Psoas muscle (tissue), 8 donors: ENCODE measurements around the gene PODN. TPM values are rescaled to one million over a fixed set of nuclear protein-coding genes. Genes with fewer than 3 reads are reported as not detected.

Source experiments
- ATAC-seq, 4 donors: fragments of 200-7000 bp; cut with Tn5 transposase; one replicate each; pipeline ENCODE4 v1.9.1; 2020; ENCODE audit warnings: moderate library complexity in 3 of 4, mild to moderate bottlenecking in 2 of 4
- DNase-seq, 2 donors: peaks; one replicate each; pipeline ENCODE4 v3.0.0-alpha.2; 2020
- H3K27ac ChIP-seq: fragments of 200-600 bp; one replicate; pipeline ENCODE4 v1.8.0; 2022
- H3K27me3 ChIP-seq, 3 donors: fragments of 200-600 bp in 1 of 3; one replicate each; pipeline versions ENCODE4 v1.6.1 to v1.8.0; 2013 to 2022; ENCODE audit warnings: low read length in 2 of 3, mild to moderate bottlenecking in 2 of 3, moderate library complexity in 1 of 3; ENCODE audit not compliant: insufficient read depth in 3 of 3
- H3K36me3 ChIP-seq, 2 donors: fragments of 200-600 bp in 1 of 2; one replicate each; pipeline versions ENCODE4 v1.6.1 to v1.8.0; 2013 to 2022; ENCODE audit warnings: low read depth in 1 of 2, mild to moderate bottlenecking in 1 of 2, moderate library complexity in 1 of 2; ENCODE audit not compliant: insufficient read depth in 1 of 2
- H3K4me1 ChIP-seq: fragments of 200-600 bp; one replicate; pipeline ENCODE4 v1.8.0; 2022
- H3K4me3 ChIP-seq: fragments of 200-600 bp; one replicate; pipeline ENCODE4 v1.8.0; 2022; ENCODE audit warnings: mild to moderate bottlenecking
- H3K9me3 ChIP-seq: fragments of 200-600 bp; one replicate; pipeline ENCODE4 v1.8.0; 2022
- CTCF ChIP-seq: fragments of 200-600 bp; IDR thresholded peaks from one replicate; pipeline ENCODE4 v1.8.0; 2022; ENCODE audit warnings: antibody characterized with exemption
- WGBS, 3 donors: extraction: QIAGEN DNeasy Blood & Tissue Kit; methylation state at CpG; one replicate each; pipeline versions ENCODE4 v1.1.6 to v1.1.7; 2013; 5-methylcytosine and 5-hydroxymethylcytosine counted together
- intact Hi-C, 2 donors: fragments of 100-400 bp; cut with DNase I; formaldehyde crosslinking; loops; one replicate each; pipeline versions ENCODE4 v1.11.0 to v1.14.2; 2022
- polyA plus RNA-seq, 3 donors: library from polyadenylated mRNA; stranded (reverse); fragments of 200-250 nt; gene quantifications; one replicate each; pipeline ENCODE4 v1.2.3, GENCODE V29; 2013
- total RNA-seq, 4 donors: library from RNA; stranded (reverse); fragmentation: NEBNext Ultra II Directional in 2 of 4; extraction: Animal tissue kit (Norgen Biotek cat#: 25700) in 2 of 4; gene quantifications; one replicate each; pipeline versions ENCODE4 v1.2.1 to v1.2.4, GENCODE V29; 2021 to 2023
- donor health status: healthy with polysubstance abuse.
- donor health status: DM: no; HTN: no; CAD: no; lungs with moderate emphysema.
- donor health status: Bipolar disorder and iron deficiency.
- donor health status: healthy.
- donor health status: DM: yes; HTN: yes; CAD: no.
- donor health status: DM: no; HTN: no; CAD: no.
- donor health status: DM: no; HTN: no; CAD: no.
- donor health status: DM: yes; HTN: yes; CAD: no.

PODN gene
- total and polyA plus RNA-seq, 7 donors = 3.0 to 27.1 (median 7.2) TPM

- Histone ChIP-seq H3K4me3 (no peak overlapping the region), H3K36me3 (no peaks in the 10 kb centered on the region), H3K27me3 (peaks cover 0 to 32% (median 5%) of the 10 kb centered on the region in 3 donors), H3K9me3 (no peaks in the 10 kb centered on the region), H3K4me1 (peaks cover 7% of the 10 kb centered on the region), H3K27ac (no peak overlapping the region)
- TF ChIP-seq CTCF = no peak
- DNase-seq (no peak), ATAC-seq (no peak)
- intact Hi-C loops = loop anchor here in 1 of 2 donors (5.0 kb wide), 1 partner anchor 168 kb away; no protein-coding TSS in a partner anchor
- WGBS, 3 donors = 93 to 98% (median 96%) methylated on average over 7 of the region's 7 CpGs
Observed at GRCh38 chr1:53065391-53065790, 3.4 kb downstream of the PODN start.

- Histone ChIP-seq H3K9me3 (no peaks in the 10 kb centered on the region), H3K27ac (no peak overlapping the region), H3K27me3 (peaks cover 0 to 25% (median 5%) of the 10 kb centered on the region in 3 donors), H3K4me3 (no peak overlapping the region), H3K36me3 (no peaks in the 10 kb centered on the region), H3K4me1 (peaks cover 6% of the 10 kb centered on the region)
- peak in 1 of 2 donors; percentile 26 for DNase-seq
- WGBS, 3 donors = 46 to 64% (median 48%) methylated on average over 6 of the region's 6 CpGs
- no peak for ATAC-seq
- TF ChIP-seq CTCF = no peak
- intact Hi-C loops = loop anchor here in 1 of 2 donors (5.0 kb wide), 1 partner anchor 169 kb away; no protein-coding TSS in a partner anchor
Observed at GRCh38 chr1:53066488-53066887, 4.5 kb downstream of the PODN start.

GRCh38 chr1:53066891-53067738 lies 5.1 kb downstream of the PODN start:
- intact Hi-C loops = loop anchor here in 1 of 2 donors (5.0 kb wide), 1 partner anchor 170 kb away; no protein-coding TSS in a partner anchor
- peaks cover 3% of the 10 kb centered on the region for H3K4me1 ChIP-seq
- peak; percentile 31 to 44 for DNase-seq
- H3K27ac ChIP-seq = no peak overlapping the region
- H3K9me3 ChIP-seq = no peaks in the 10 kb centered on the region
- WGBS, 3 donors = 61 to 77% (median 63%) methylated on average over 13 of the region's 13 CpGs
- H3K36me3 ChIP-seq = no peaks in the 10 kb centered on the region
- TF ChIP-seq CTCF = no peak
- H3K4me3 ChIP-seq = no peak overlapping the region
- ATAC-seq = peak in 1 of 4 donors; percentile 8
- H3K27me3 ChIP-seq = peaks cover 0 to 18% (median 5%) of the 10 kb centered on the region in 3 donors

GRCh38 chr1:53067886-53068285 lies 5.9 kb downstream of the PODN start:
- H3K27ac ChIP-seq = no peak overlapping the region
- TF ChIP-seq CTCF = no peak
- H3K36me3 ChIP-seq = no peaks in the 10 kb centered on the region
- intact Hi-C loops = loop anchor here in 1 of 2 donors (5.0 kb wide), 1 partner anchor 171 kb away; no protein-coding TSS in a partner anchor
- H3K27me3 ChIP-seq = peaks cover 0 to 11% (median 3%) of the 10 kb centered on the region in 3 donors
- no peak for ATAC-seq
- no peaks in the 10 kb centered on the region for H3K9me3 ChIP-seq
- no peak overlapping the region for H3K4me3 ChIP-seq
- H3K4me1 ChIP-seq = no peaks in the 10 kb centered on the region
- DNase-seq = no peak
- WGBS, 3 donors = 92 to 98% (median 94%) methylated on average over 2 of the region's 2 CpGs
